ENCODE measurements around the gene COX6A1.
"Not testable (repeated sequence)": the region's sequence is repeated elsewhere in the genome, so short reads cannot be mapped to it uniquely, and the experiment has no call there.

COX6A1 gene

GRCh38 chr12:120428597-120429229, 9.2 kb upstream of the COX6A1 start:
- DNase-seq: no peak

- DNase-seq: no peak
These were observed 8.5 kb upstream of the COX6A1 start for GRCh38 chr12:120429368-120429767.

DNA sequence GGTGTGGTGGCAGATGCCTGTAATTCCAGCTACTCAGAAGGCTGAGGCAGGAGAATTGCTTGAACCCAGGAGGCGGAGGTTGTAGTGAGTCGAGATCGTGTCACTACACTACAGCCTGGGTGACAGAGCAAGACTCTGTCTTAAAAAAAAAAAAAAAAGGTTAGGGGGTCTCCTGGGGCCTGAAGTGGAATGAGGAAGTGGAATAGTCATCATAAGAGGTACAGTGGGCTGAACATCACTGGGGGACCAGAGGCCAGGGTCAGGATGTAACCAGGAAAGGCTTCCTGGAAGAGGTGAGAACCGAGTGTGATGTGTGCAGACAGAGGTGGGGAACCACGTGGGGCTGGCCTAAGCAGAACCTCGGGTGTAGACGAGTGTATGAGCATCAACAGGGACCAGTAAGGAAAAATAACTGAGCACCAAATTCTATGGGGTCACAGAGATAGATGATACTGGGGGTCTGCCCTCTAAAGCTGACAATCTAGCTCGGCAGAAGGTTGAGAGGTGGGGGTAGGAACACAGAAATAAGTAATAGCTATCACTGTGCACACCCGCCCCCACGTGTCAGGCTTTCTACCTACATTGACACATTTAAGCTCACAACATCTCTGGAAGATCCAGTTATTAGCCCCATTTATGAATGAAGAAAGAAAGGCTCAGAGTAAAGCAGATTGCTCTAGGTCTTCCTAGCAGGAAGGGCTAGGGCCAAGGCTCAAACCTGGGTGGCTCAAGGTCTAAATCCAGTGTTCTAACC, 5.0 kb upstream of the COX6A1 start:
- DNase-seq: no peak

DNA sequence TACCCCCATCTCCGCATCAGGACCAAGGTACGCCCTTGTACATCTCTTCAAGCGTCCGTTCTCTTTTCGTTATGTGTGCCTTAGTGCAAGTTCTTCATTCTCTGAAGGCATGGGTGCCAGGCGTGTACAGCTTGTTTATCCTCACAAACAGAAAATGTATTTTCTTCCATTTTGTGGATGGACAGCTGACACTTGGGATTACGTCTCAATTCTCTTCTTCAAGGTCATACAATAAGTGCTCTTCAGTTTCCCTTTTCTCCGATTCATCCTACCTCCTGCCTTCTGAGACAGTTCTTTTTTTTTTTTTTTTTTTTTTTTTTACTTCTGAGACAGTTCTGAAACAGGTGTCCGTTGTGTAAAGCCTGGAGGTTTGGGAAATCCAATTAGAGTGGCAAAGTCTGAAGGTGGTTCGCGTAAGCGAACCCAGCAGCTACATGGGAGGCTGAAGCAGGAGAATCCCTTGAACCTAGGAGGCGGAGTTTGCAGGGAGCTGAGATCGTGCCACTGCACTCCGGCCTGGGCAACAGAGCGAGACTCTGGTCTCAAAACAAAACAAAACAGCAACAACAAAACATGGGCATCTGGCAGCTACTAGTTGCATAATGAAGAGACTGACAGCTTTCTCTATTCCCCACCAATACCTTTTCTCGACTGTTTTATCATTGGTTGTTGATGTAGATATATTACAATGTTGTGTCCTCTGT, 734 bp downstream of the COX6A1 start:
- DNase-seq: no peak

GRCh38 chr12:120439646-120440247, 1.8 kb downstream of the COX6A1 start:
- peak; percentile 49 for DNase-seq

DNA sequence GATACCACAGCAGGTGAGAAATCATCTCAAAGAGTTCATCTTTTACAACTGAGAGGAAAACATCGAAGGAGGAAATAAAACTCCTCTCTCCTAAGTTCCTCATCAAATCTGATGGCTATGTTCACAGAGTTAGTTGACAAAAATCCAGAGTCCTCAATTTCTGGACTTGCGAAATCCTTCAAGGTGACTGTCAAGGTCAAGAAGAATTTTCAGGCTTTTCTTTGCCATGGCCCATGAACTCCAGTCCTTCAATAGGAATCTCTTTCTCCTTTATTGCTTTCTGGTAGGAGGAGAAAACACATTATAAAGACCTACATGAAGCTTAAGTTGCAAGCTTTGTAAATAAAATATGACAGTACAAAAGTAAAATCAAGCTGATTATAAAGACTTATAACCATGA, 6.8 kb downstream of the COX6A1 start:
- no peak for DNase-seq

DNA sequence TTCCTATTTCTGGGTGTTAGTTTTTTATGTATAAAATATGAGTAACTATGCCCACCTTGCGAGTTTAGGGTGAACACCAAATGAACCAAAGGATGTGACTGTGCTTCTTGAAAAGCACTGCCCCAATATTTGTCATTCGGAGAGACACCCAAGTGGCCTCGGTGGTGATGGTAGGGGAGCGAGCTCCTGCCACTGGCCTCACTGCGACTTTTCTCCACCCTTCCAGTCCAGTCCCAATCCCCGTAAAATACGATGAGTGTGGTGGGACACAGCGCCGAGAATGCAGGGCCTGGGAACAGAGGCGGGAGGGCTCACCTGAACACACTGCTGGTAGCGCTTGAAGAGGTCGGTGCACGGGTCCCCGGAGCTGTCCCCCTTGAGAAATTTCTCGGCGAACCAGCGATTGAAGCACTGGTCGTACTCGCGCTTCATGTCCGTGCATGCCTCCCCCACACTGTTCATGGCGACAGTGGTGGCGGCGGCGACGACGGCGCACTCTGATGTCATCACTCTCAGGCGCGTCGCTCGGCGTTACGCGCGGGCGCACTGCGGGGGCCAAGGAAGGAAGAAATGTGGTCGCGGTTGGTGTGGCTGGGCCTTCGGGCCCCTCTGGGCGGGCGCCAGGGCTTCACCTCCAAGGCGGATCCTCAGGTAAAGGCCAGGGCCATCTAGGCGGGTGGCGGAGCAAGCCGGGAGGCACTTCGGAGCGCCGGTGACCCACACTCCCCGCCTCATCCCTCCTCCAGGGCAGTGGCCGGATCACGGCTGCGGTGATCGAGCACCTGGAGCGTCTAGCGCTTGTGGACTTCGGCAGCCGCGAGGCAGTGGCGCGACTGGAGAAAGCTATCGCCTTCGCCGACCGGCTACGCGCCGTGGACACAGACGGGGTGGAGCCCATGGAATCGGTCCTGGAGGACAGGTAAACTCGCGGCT, 8.3 kb downstream of the COX6A1 start, which contains the start of the genes GATC and TRIAP1:
GATC (plus strand) TSS at position 534 of the 933 bp plus-strand sequence; CDS start at position 571, 37 bp downstream.
TRIAP1 (minus strand) TSS at position 474 of the 933 bp plus-strand sequence; CDS start at position 462, 12 bp downstream.
- peak; percentile 82 for DNase-seq

- not testable (repeated sequence) for DNase-seq
These were observed 8.9 kb downstream of the COX6A1 start for GRCh38 chr12:120446844-120447178.

- DNase-seq: no peak
These were observed 10.1 kb downstream of the COX6A1 start for GRCh38 chr12:120447992-120448391.

DNA sequence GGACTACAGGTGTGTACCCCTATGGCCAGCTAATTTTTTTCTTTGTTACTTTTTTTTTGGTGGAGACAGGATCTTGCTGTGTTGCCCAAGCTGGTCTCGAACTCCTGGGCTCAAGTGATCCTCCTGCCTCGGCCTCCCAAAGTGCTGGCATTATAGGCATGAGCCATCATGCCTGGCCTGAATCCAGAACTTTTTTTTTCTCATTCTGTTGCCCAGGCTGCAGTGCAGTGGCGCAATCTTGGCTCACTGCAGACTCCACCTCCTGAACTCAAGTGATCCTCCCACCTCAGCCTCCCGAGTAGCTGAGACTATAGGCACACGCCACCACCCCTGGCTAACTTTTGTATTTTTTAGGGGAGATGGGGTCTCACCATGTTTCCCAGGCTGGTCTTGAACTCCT, 14.6 kb downstream of the COX6A1 start:
- DNase-seq: not testable (repeated sequence)

- no peak for DNase-seq
These were observed 15.3 kb downstream of the COX6A1 start for GRCh38 chr12:120453060-120453750.

DNA sequence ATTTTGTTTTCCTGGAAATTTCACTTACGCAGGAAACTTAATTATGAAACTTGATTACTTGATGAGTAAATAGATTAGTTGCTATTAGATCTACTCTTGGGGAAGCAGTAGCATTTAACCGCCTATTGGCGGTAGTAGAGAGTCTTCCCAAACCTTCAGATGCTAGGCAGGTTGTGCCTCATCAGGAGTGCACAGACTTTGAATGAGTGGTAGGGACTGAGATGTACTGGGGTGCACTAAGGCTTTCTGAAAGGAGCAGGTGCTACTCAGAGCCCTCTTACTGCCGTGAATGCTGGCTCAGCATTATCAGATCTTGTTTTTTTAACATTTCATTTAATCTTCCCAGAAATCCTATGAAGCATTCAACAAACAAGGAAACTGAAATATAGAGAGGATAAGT, 16.1 kb downstream of the COX6A1 start:
- peak; percentile 38 for DNase-seq

- no peak for DNase-seq
These were observed 17.4 kb downstream of the COX6A1 start for GRCh38 chr12:120455302-120455701.

DNA sequence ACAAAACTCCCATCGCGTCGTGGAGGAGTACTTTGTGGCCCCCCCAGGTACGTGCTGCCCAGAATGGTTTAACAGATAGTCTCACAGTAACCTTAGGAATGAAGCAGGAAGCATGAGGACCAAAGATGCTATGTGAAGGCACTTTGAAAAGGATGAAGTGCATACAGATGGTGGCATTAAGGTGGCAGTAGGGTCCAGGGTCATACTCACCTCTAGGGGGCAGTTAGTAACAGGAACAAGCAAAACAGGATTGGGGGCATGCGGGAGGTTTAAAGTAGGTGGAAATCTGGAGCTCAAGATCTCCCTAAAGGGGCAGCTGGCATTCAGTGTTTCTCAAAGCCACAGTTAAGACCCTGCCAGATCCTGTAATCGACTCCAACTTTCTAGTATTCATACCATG, 19.2 kb downstream of the COX6A1 start:
- DNase-seq: no peak

DNA sequence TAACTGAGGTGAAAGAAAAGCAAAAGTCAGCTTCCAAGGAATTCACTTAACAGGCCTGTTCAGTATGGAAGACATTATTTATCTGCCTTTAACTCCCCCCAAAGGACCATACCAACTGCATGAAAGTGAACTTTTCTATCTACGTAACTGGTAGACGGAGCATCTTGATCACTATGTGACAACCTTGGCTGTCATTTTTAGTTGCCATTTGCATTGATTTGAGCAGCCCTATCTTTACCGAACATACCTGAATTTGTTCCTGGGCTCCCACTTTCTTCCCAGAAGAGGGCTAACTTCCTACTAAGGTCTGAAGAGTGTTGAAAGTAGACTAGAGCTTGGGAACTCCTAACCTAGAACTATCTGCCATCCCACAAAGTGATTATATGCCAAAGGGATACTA, 22.2 kb downstream of the COX6A1 start:
- DNase-seq: no peak

DNA sequence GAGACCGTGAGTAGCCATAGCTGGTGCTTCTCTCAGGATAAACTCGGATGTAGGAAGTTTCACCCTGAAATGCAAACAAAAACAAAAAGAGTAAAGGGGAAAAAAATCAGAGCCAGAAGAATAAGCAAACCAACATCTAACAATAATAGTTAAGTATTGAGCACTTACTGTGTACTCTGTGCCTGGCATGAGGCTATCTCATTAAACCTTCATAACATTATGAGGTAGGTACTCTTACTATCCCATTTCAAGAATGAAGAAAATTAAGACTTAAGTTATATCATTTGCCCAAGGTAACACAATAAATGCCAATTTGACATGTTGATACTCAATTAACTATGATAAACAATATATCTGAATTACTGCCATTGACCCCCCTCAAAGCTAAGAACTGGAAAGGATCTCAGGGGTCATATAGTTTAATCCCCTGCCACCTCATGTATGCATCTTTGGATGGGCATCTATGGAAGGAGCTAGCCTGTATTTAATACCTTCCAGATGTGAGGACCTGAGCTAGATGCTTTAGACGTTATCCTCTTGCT, 24.3 kb downstream of the COX6A1 start:
- no peak for DNase-seq

DNA sequence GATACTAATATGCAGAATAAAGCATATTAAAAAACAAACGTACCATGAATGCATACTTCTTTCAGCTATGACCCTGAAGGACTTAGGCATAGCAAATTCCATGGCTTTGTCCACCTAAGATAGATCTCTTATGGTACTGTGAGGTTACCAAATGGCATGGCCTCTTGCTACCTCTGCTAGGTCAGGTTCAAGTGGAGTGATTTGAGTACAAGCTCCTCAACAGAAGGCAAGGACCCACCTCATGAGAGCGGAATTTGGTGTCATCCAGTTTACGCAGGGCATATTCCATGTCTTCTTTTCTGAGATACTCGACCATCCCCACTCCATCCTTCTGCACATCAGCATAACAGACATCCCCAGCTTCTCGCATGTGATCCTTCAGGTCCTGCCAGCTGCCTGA, 25.8 kb downstream of the COX6A1 start:
- DNase-seq: no peak

GRCh38 chr12:120465756-120466155, 27.8 kb downstream of the COX6A1 start:
- no peak for DNase-seq

DNA sequence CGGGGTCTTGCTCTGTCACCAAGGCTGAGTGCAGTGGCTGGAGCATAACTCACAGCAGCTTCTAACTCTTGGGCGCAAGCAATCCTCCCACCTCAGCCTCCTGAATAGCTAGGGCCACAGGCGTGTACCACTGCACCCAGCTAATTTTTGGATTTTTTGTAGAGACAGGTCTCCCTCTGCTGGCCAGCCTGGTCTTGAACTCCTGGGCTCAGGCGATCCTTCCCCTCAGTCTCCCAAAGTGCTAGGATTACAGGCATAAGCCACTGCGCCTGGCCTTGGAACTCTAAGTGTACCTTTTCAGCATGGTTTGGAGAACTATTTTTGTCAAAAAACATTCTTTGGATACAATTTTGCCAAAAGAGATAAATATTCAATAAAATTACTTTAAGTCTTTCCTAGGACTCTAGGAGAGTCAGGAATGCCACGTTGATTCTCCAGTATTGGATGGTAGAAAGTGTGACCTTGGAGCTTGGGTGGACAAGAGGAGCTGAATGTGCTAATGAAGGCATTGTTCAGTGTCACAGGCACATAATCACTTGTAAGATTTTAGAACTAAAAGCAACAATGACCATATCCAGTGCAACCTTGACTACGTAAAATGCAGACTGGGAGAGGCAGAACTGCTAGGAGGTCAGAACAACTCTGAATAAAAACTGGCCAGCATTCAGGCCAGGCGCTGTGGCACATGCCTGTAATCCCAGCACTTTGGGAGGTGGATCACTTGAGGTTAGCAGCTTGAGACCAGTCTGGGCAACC, 28.8 kb downstream of the COX6A1 start:
- peak; percentile 57 for DNase-seq

DNA sequence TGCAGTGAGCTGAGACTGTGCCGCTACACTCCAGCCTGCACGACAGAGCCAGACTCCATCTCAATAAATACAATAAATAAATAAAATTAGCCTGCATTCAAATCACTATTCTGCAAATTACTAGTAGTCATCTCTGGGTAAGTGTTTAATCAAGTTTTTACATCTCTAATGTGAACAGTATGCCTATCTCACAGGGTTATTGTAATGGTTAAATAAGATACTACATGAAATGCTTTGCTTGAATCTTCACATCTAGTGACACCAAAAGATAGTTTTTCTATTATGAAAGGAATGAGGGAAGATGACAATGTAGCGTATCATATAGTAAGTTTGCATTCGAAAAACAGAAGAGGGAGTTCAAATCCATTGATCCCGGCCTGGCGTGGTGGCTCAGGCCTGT, 29.5 kb downstream of the COX6A1 start:
- no peak for DNase-seq
